Ovary (tissue), 9 donors: Measurements from ENCODE around the gene LAPTM5. TPM values are rescaled to one million over a fixed set of nuclear protein-coding genes. Genes with fewer than 3 reads are reported as not detected.

Experiments used
- DNase-seq, 5 donors: peaks; one replicate each; pipeline ENCODE4 v3.0.0-alpha.2; 2019 to 2020
- H3K27ac ChIP-seq, 2 donors: fragments of 200-600 bp; one replicate each; pipeline versions ENCODE4 v1.5.1 to v1.8.0; 2019 to 2022
- H3K27me3 ChIP-seq: fragments of 200-600 bp; one replicate; pipeline ENCODE4 v1.8.0; 2022
- H3K36me3 ChIP-seq: fragments of 200-600 bp; sonication (generic); one replicate; pipeline ENCODE4 v1.5.1; 2019
- H3K4me1 ChIP-seq: one replicate; pipeline ENCODE4 v1.8.1; 2013; ENCODE audit warnings: mild to moderate bottlenecking, moderate library complexity; ENCODE audit not compliant: insufficient read depth
- H3K4me3 ChIP-seq: fragments of 200-600 bp; sonication (generic); one replicate; pipeline ENCODE4 v1.5.1; 2017
- H3K9me3 ChIP-seq, 2 donors: fragments of 200-600 bp in 1 of 2; sonication (generic) in 1 of 2; one replicate each; pipeline versions ENCODE4 v1.5.1 to v1.8.1; 2013 to 2019; ENCODE audit warnings: mild to moderate bottlenecking in 1 of 2, moderate library complexity in 1 of 2
- EP300 ChIP-seq: sonication (generic); formaldehyde crosslinking; IDR thresholded peaks from one replicate; pipeline ENCODE4 v1.6.1; 2017; ENCODE audit warnings: antibody characterized with exemption
- POLR2A ChIP-seq: fragments of 450-650 bp; IDR thresholded peaks from one replicate; pipeline ENCODE4 v1.6.1; 2017; ENCODE audit warnings: antibody characterized with exemption, mild to moderate bottlenecking, moderate library complexity
- WGBS, 3 donors: extraction: QIAGEN DNeasy Blood & Tissue Kit in 1 of 3; methylation state at CpG; one replicate each; pipeline versions ENCODE4 v1.1.5 to v1.1.7; 2013 to 2017; 5-methylcytosine and 5-hydroxymethylcytosine counted together
- intact Hi-C, 4 donors: fragments of 100-400 bp; cut with DNase I; formaldehyde crosslinking; loops; one replicate each; pipeline versions ENCODE4 v1.11.0 to v1.15.1; 2022 to 2023
- polyA plus RNA-seq, 2 donors: library from polyadenylated mRNA; stranded (reverse); fragments of 200-250 nt in 1 of 2; fragments of 350-450 nt in 1 of 2; fragmentation: Illumina TruSeq in 1 of 2; extraction: RNeasy Lipid Tissue Mini Kit (QIAGEN cat#74804) in 1 of 2; gene quantifications; one replicate each; pipeline ENCODE4 v1.2.3, GENCODE V29; 2013 to 2014
- total RNA-seq, 7 donors: library from RNA; depleted of rRNA in 2 of 7; stranded (reverse); fragments of >200 nt in 2 of 7; fragmentation: NEBNext Ultra II Directional in 3 of 7; extraction: Animal tissue kit (Norgen Biotek cat#: 25700) in 3 of 7; gene quantifications; one replicate each; pipeline versions ENCODE4 v1.1.0 to v1.2.4, GENCODE V29; 2016 to 2023
- TF ChIP-seq, protein P1 (sequence below), 3 donors: fragments of 450-650 bp in 2 of 3; fragments of 200-600 bp in 1 of 3; IDR thresholded peaks; one replicate each; pipeline versions ENCODE4 v1.5.1 to v1.8.0; 2016 to 2022; ENCODE audit warnings: antibody characterized with exemption in 3 of 3, mild to moderate bottlenecking in 1 of 3
- donor health status: DM: no; HTN: no; CAD: no; lungs with moderate emphysema.
- donor health status: DM: no; HTN: no; CAD: no.
- donor health status: Bipolar disorder and iron deficiency.
- donor health status: DM: yes; HTN: yes; CAD: no.
- donor health status: DM: no; HTN: no; CAD: no.
- donor health status: DM: yes; HTN: yes; CAD: no.

Gene LAPTM5
- total and polyA plus RNA-seq, 9 donors = 15.3 to 103 (median 20.3) TPM

DNA sequence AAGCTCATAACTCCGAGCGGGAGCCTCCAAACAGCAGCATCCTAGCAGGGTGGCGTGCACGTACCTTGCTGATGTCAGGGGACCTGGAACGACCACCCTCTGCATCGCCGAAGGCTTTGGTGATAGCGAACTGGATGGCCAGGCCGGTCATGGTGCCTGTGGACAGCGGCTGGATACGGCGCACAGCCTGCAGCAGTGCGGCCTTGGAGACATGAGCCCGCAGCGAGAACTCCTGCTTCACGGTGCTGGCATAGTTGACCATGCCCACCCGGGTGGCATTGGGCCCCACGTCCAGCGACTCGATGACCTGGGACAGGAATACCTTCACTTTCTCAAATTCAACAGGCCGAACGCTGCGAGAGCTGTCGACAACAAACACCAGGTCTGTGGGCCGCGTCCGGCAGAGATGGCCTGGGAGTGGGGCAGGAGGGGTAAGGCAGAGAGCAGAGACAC lies 36.2 kb downstream of the LAPTM5 start:
- Histone ChIP-seq H3K9me3 (no peaks in the 10 kb centered on the region), H3K27ac (no peak overlapping the region), H3K4me3 (no peak overlapping the region), H3K36me3 (no peaks in the 10 kb centered on the region), H3K4me1 (peaks cover 1% of the 10 kb centered on the region), H3K27me3 (no peaks in the 10 kb centered on the region)
- 90 to 95% (median 91%) methylated on average over 23 to 27 of the region's 27 CpGs for WGBS, 3 donors
- DNase-seq = peak in 1 of 5 donors; percentile 50
- TF ChIP-seq, protein P1, sequence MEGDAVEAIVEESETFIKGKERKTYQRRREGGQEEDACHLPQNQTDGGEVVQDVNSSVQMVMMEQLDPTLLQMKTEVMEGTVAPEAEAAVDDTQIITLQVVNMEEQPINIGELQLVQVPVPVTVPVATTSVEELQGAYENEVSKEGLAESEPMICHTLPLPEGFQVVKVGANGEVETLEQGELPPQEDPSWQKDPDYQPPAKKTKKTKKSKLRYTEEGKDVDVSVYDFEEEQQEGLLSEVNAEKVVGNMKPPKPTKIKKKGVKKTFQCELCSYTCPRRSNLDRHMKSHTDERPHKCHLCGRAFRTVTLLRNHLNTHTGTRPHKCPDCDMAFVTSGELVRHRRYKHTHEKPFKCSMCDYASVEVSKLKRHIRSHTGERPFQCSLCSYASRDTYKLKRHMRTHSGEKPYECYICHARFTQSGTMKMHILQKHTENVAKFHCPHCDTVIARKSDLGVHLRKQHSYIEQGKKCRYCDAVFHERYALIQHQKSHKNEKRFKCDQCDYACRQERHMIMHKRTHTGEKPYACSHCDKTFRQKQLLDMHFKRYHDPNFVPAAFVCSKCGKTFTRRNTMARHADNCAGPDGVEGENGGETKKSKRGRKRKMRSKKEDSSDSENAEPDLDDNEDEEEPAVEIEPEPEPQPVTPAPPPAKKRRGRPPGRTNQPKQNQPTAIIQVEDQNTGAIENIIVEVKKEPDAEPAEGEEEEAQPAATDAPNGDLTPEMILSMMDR (IDR thresholded peaks at IDR 0.05) = no peak
- no peak for TF ChIP-seq EP300
- no peak for TF ChIP-seq POLR2A
- intact Hi-C loops = loop anchor here (2.0 to 10.0 kb wide), 5 partner anchors 53 to 193 kb away; no protein-coding TSS in a partner anchor

DNA sequence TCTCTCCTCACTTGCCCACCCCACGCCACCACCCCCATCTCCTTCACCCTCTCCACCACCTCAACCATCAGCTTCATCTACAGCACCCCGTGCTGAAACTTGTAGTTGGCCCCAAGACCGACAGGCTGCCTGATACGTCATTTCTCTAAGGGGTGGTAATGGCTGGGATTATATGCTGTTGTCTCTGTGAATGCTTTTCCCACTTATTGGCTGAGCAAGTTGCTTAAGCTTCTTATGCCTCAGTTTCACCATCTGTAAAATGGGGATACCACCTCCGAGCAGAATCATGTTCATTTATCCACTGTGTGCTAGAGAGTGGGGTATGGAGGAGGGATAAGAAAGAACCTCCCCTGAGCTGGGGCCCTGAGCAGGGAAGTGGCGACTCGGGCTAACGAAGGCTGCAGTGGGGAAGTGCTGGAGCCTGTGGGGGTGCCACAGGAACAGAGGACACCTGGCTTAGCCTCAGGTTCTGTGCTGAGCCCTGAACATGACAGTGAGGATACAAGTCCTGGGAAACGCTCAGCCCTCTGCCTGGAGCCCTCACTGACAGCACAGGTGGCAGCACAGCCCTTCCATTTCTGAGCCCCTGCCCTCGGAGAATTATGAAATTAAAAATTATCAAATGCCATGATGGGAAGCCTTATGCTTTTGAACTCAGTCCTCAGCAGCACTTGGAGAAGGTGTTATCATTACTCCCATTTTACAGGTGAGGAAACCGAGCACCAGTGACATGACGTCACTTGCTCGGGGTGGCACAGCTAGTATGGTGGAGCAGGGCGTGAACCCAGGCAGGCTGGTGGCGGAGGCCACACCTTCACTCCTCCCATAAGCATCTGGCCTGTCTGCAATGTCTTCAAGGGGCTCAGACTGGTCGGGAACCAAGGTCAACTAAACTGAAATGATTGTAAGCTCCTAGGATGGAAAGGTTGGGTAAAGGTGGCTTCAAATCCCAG lies 37.0 kb downstream of the LAPTM5 start:
- TF ChIP-seq EP300 (no peak), POLR2A (no peak)
- TF ChIP-seq, protein P1 (IDR thresholded peaks at IDR 0.05) = no peak
- Histone ChIP-seq H3K4me1 (peaks cover 1% of the 10 kb centered on the region), H3K27me3 (no peaks in the 10 kb centered on the region), H3K27ac (no peak overlapping the region), H3K9me3 (no peaks in the 10 kb centered on the region), H3K4me3 (no peak overlapping the region), H3K36me3 (no peaks in the 10 kb centered on the region)
- no peak for DNase-seq
- 82 to 89% (median 86%) methylated on average over 16 of the region's 16 CpGs for WGBS, 3 donors
- intact Hi-C loops = loop anchor here (2.0 to 10.0 kb wide), 5 partner anchors 54 to 194 kb away; no protein-coding TSS in a partner anchor

DNA sequence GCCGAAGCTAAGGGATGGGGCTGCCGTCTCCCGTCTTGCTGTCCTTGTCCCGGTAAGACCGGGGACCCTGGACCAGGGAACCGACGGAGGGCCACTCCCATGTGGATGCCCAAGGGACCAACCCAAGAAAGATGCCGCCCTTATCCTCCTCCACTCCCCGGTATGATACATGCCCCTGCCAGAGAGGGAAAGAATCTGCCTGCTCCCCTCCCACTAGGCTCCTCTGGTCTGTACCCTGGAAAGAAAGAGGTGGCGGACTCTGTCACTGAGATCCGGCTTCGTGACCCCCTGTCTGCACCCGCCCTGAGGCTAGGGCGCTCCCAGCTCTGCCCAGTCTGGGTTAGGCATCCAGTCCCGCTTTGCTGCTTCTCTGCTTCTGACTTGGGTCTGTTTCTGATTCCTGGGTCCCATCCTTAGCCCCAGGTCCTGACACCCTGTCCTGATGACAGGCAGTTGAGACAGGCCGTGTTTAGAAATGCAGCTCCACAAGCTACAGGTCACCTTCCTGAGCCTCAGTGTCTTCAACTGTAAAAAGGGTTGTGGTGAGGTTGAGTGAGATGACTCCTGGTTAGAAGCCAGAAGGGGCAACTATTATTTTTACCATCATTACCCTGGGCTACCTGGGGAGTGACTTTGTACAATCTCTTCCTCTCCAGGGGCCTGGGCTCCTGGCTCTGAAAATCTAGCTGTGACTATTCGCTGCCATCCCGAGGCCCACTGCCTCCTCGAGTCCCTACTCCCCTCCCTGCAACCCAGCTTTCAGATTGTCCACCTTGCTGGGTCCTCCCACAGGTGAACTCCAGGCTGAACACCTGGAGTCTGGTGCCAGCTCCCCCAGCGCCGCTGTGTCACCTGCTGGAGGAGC lies 37.9 kb downstream of the LAPTM5 start:
- WGBS, 3 donors = 25 to 35% (median 32%) methylated on average over 15 to 21 of the region's 21 CpGs
- Histone ChIP-seq H3K27ac (peak overlapping the region; percentile 98 to 100), H3K4me3 (peak overlapping the region; percentile 58), H3K27me3 (no peaks in the 10 kb centered on the region), H3K36me3 (no peaks in the 10 kb centered on the region), H3K4me1 (peaks cover 1% of the 10 kb centered on the region), H3K9me3 (no peaks in the 10 kb centered on the region)
- peak in 4 of 5 donors; percentile 30 to 61 (median 53) for DNase-seq
- TF ChIP-seq POLR2A = no peak
- no peak for TF ChIP-seq EP300
- TF ChIP-seq, protein P1 (IDR thresholded peaks at IDR 0.05) = no peak
- intact Hi-C loops = loop anchor here (2.0 to 10.0 kb wide), 5 partner anchors 55 to 195 kb away; no protein-coding TSS in a partner anchor
